GM21786 (cell line): ENCODE measurements around the gene CASKIN2.
"Not testable (repeated sequence)": the region's sequence is repeated elsewhere in the genome, so short reads cannot be mapped to it uniquely, and the experiment has no call there.

ENCODE experiments used
- ATAC-seq: cut with Tn5 transposase; IDR thresholded peaks from one replicate; pipeline ENCODE4 v1.9.1; 2021; ENCODE audit not compliant: unreplicated experiment

Gene CASKIN2

GRCh38 chr17:75490173-75490743 lies 25.1 kb downstream of the CASKIN2 start:
- no peak for ATAC-seq

GRCh38 chr17:75489511-75489955 lies 25.8 kb downstream of the CASKIN2 start:
- no peak for ATAC-seq

- no peak for ATAC-seq
These were observed 26.4 kb downstream of the CASKIN2 start for GRCh38 chr17:75488693-75489510.

GRCh38 chr17:75487351-75488070 lies 27.8 kb downstream of the CASKIN2 start:
- no peak for ATAC-seq

- no peak for ATAC-seq
These were observed 28.4 kb downstream of the CASKIN2 start for GRCh38 chr17:75486951-75487350.

GRCh38 chr17:75486151-75486550 lies 29.2 kb downstream of the CASKIN2 start:
- no peak for ATAC-seq

GRCh38 chr17:75485688-75486087 lies 29.6 kb downstream of the CASKIN2 start:
- no peak for ATAC-seq

GRCh38 chr17:75482098-75482942 lies 33.0 kb downstream of the CASKIN2 start:
- ATAC-seq = no peak

GRCh38 chr17:75481194-75482068 lies 33.9 kb downstream of the CASKIN2 start:
- ATAC-seq = no peak

GRCh38 chr17:75480281-75480680 lies 35.1 kb downstream of the CASKIN2 start:
- no peak for ATAC-seq

GRCh38 chr17:75478508-75478907 lies 36.8 kb downstream of the CASKIN2 start:
- no peak for ATAC-seq

- ATAC-seq = not testable (repeated sequence)
These were observed 37.9 kb downstream of the CASKIN2 start for GRCh38 chr17:75477490-75477862.

- no peak for ATAC-seq
These were observed 38.4 kb downstream of the CASKIN2 start for GRCh38 chr17:75476752-75477489.

GRCh38 chr17:75476271-75476671 lies 39.1 kb downstream of the CASKIN2 start:
- no peak for ATAC-seq

GRCh38 chr17:75475851-75476250 lies 39.5 kb downstream of the CASKIN2 start:
- ATAC-seq = no peak

GRCh38 chr17:75475144-75475835 lies 40.0 kb downstream of the CASKIN2 start:
- no peak for ATAC-seq

GRCh38 chr17:75474736-75475135 lies 40.6 kb downstream of the CASKIN2 start:
- no peak for ATAC-seq

GRCh38 chr17:75473246-75473645 lies 42.1 kb downstream of the CASKIN2 start:
- no peak for ATAC-seq

GRCh38 chr17:75472119-75472518 lies 43.2 kb downstream of the CASKIN2 start:
- no peak for ATAC-seq
